Measurements from ENCODE around the gene DDX60.

DNA sequence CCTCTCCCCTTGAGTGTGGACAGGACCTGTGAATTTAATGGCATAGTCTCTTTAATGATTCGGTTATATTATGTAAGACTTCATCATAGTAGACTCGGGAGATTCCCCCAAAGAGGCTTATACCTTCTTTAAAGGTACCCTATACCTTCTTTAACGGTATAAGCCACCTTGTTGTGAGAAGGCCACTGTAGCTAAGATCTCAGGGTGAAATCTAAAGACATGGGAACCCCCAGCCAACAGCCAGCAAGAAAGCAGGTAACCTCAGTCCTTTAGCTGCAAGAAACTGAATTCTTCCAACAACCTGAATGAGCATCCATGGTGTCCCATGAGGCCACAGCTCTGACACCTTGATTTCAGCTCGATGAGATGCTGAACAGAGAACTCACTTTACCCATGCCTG lies 931 bp downstream of the DDX60 start:
- TF ChIP-seq, protein P1, sequence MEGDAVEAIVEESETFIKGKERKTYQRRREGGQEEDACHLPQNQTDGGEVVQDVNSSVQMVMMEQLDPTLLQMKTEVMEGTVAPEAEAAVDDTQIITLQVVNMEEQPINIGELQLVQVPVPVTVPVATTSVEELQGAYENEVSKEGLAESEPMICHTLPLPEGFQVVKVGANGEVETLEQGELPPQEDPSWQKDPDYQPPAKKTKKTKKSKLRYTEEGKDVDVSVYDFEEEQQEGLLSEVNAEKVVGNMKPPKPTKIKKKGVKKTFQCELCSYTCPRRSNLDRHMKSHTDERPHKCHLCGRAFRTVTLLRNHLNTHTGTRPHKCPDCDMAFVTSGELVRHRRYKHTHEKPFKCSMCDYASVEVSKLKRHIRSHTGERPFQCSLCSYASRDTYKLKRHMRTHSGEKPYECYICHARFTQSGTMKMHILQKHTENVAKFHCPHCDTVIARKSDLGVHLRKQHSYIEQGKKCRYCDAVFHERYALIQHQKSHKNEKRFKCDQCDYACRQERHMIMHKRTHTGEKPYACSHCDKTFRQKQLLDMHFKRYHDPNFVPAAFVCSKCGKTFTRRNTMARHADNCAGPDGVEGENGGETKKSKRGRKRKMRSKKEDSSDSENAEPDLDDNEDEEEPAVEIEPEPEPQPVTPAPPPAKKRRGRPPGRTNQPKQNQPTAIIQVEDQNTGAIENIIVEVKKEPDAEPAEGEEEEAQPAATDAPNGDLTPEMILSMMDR (IDR thresholded peaks at IDR 0.05) = no peak
- TF ChIP-seq POLR2A (IDR thresholded peaks at IDR 0.05) = no peak
